HG02885 (cell line): ENCODE results near the gene HACD2.
A peak's percentile ranks its signal among the peaks of the same experiment; 100 is the strongest.

Experiments
- ATAC-seq: cut with Tn5 transposase; IDR thresholded peaks from one replicate; pipeline ENCODE4 v1.9.1; 2021; ENCODE audit warnings: mild to moderate bottlenecking; ENCODE audit not compliant: unreplicated experiment, poor library complexity

HACD2 gene, protein sequence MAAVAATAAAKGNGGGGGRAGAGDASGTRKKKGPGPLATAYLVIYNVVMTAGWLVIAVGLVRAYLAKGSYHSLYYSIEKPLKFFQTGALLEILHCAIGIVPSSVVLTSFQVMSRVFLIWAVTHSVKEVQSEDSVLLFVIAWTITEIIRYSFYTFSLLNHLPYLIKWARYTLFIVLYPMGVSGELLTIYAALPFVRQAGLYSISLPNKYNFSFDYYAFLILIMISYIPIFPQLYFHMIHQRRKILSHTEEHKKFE

DNA sequence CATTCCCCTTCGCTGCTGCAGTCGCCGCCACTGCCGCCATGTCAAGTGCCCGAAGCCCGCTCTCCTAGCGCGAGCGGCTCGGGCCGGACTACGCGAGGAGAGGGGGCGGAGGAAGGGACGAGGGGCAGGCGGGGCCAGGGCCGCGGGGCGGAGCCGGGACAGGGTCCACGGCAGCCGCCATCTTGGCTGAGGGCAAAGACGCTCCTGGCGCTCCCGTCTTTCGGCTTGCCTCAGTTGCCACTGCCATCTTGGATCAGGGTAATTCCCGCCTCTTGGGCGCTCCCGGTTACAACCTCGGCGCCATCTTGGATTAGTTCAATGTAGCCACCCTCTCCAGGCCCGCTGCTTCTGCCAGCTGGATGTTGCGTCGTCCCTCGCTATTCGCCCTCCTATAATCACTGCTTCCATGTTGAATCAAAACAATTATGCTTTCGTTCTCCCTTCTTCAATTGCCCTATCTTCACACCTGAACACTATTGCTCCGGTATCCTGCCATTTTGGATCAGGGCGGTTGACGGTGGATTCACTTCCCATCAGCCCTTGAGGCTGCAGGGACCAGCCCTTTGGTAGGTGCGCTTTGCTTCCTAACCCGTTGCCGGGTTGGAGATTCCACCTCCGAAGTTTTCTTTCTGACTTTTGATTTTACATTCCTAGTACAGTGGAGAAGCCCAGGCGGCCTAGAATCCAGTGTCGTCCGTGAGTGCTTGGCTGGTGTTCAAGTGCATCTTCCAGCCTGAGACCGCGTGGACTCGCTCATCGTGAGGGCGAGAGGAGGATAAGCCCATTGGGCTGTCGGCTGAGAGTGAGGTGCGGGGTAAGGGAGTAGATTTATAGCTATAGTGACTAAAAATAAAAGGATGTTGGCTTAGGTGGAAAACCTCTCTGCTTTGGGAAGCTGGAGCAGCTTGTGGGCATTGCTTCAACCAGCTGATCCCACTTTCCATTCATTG lies at the start of gene HACD2:
HACD2 (minus strand) TSS at position 66 of the 950 bp plus-strand sequence; CDS start at position 40, 26 bp downstream.
- ATAC-seq: peak; percentile 92

DNA sequence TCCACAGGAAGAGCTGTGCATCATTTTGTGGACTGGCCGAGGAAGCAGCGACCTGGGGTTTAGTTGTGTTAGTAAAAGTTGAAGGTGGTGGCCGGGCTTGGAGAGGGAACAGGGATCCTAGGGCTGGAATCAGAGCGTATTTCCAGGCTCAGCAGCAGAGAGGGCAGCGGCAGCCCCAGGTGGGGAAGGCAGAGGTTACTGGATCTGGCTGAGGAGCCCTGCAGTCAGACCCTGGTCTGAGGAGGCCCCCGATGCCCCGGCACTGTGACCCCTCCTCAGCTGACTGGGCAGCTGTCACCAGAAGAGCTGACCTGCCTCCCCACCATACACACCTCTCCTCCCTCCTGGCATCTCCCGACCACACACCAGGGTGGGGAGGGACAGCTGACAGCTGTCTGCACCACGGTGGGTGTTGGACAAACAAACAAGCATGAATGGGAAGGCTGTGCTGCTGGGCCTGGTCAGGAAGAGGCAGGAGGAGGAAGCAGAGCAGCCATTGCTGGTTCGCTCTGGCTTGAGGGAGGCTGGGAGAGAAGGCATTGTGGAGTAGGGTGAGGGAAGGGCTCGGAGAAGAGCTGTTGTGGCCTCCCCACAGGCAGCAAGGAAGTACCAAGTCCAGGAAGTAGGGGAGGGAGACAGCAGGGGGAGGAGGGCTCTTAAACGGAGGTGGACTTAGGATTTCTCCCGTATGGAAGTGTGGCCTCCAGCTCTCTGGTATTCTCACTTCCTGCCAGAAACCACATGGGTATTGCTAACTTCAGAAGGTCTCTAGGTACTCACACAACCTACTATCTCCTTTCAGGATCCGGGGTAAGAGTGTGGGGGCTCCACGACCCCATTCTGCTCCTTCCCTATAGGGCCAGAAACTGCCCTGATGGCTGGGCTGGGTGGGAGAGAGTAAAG lies 49.5 kb upstream of the HACD2 start:
- ATAC-seq: no peak

DNA sequence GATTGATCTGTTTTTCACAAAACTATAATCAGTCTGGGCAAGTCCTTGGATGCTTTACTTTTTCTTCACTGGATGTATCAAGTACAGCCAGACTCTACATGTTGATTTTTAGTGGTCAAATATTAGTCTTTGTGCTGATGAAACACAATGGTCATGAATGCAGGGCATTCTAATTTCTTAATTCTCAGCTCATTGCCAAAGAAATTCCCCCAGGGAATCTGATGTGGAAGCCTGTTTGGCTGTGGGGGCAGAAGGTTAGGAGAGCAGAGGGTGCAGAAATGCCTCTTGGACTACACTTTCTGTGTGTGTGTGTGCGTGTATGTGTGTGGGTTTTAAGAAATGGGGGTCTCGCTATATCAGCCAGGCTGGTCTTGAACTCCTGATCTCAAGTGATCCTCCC lies 48.7 kb upstream of the HACD2 start:
- ATAC-seq: no peak

DNA sequence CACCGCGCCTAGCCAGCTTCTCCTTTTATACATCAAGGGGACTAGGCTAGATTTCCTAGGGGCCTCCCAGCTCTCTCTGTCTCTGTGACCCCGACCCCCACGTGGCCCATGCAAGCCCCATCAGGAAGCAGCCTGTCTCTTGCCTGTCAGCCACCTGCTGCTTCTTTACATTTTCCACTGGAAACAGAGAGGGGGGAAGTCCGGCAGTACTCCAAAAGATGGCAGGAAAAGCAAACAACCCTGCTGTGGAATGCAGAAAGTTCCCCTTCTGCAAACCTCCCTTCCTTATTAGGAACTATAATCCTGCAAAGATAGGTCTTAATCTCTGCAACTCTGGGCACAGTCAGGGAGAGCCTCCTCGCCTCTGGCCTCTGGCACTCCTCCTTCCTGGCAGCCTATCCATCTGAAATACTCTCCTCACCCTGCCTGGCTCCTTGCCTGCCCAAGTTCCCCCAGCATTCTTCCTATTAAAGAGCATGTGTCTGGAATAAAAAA lies 47.4 kb upstream of the HACD2 start:
- ATAC-seq: no peak

DNA sequence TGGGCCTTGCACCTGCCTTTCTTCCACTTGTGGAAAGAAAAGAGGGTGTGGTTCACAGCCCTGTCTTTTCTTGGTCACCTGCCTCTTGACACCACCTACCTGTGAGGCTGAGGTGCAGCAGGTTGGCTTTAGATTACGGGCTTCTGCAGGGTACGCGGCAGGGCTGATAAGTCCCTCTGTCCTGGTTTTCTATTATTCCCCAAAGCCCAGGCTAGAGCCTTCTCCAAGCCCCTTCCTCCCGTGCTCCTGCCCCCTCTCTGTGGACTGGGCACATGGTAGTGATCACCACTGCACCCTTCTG lies 44.8 kb upstream of the HACD2 start:
- no peak for ATAC-seq

DNA sequence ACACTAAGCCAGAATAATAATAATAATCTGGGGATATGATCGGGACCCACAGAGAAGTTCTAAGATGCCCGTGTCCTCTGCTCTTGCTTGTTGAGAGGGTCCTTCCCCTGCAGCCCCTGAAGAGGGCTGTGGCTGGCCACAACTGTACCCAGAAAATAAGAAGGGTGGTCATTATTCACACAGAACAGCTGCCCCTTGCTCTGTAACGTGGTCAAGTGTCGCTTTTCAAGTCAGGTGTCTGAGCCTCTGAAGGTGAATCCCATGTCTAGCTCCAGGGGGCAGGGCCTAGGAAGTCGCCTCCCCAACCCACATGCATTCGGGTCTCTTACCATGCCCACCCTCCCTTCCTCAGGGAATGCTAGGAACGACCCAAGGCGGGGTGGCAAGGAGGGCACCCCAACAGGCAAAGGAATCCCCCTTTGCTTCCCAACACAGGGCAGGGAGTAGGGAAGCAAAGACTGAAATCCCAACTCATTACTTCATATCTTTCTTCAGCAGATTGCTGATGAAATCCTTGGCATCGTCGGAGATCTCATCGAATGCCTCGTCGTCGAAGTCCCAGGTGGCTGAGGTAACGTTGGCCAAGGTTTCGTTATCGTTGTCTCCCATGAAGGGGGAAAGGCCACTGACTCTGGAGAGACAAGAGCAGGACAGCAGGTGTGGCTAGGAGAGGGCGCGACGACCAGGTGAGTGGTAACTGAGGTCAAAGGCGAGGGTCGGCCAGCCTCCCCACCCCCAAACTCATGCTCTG lies 44.3 kb upstream of the HACD2 start:
- ATAC-seq: no peak

DNA sequence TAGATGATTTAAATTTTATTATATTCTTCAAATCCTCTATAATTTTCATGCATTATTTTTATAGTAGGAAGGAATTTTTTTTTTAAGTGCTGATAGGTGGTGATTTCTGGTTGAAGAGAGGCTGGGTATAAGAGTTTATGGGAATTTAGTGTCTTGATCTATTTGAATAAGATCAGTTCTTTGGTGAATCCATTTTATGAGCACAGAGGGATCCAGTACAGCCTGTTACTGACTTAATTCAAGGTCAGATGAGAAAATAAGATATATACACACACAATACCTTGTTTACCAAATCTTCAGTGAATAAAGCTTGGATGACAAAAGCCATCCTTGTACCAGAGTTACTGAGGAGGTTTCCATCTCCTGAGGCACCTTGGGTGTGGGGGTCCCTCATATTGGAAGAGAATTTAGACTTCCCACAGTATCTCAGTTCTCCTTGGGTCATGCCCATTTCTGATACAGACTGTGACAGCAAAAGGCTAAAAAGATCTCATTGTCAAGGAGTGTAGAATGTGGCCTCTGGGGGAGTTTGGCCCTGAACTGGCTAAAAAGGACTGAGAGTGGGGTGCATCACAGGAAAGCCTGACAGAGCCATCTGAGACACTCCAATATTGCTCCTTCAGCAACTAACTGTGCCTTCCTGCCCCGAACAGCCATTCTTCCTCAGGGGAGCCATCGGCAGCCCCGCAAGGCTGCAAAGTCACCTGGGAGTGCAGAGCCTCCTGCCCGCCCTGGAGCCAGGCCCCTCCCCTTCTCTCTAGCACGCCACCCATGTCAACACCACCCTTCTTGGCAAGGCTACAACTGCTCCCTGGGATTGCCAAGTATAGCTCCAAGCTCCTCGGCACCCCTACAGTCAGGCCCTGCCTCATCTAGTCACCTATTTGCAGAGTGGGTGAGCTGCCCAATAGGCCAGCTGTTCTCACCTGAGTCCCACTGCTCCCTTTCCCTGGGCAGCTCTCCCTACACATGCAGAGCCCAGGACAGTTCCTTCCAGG lies 43.1 kb upstream of the HACD2 start:
- ATAC-seq: no peak

DNA sequence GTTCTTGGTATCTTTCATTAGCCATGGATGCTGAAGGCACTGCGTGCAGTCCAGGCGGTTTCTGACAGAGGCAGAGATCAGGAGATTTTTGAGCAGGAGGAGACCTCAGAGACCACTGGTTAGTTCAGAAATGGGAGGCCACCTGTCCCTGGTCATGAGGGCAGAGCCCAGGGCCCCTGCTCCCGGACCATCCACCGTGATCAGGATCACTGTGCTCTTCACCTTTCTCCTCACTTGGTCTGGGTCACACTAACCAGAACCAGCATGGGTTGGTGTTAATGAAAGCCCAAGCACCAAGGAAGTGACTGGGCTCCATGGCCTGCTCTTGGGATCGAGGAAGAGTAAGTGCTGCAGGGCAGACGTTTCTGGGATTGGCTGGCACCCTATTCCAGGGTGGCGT lies 42.0 kb upstream of the HACD2 start:
- no peak for ATAC-seq

DNA sequence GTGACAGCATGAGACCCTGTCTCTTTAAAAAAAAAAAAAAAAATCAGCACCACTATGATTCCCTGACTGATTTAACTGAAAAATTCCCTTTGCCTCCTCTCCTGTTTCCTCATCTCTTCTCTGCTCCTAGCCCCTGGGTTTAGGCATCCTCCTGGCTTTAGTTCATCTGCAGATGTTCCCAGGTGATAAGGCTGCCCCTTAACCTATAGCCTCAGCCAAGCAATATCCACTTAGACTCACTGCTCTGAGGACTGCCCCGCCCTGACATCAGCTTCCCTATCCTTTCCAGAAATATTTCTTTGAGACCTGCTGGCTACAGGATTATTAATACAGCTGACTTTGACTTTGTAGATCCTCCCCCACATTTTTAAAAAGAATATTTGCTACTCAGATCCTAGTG lies 39.4 kb upstream of the HACD2 start:
- ATAC-seq: no peak

DNA sequence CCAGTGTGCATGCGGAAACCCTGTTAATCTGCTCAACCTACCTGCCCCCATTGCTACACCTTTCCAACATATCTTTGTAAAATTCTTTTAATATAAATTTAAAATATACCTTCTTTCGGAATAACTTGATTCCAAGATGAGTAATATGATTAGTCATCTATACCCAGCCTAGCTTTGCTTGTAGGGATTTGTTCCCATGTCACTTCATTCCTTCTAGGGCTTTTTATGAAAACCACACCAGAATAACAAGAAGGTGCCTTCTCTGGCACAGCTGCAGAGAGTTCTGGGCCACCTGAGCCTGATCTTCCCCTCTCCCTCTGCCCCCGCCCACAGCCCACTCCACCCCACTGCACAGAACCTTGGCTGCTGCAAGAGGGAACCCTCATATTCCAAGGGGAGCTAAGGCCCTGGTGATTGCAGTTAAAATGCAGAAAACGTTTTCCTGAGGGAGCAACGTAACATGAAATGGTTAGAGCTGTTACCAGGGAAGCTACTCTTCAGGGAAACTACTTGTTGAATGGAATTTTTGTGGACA lies 38.6 kb upstream of the HACD2 start:
- ATAC-seq: no peak

DNA sequence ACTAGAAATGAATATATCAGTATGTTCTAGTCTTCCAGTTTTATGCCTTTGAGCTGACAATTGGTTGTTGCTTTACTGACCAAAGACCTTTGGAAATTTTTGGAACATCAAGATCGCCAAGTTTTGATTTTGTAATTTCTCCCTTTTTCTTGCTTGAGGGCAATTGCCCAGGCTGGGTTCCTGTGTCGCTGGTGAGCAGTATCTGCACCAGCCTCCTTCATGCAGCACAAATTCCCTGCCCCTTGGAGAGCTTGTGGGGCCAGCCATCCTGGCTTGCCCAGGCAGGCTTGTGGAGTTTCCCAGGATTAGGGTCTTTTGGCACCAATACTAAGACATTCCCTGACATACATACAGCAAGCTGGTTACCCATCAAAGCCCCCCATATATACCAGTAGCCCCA lies 37.9 kb upstream of the HACD2 start:
- ATAC-seq: no peak

DNA sequence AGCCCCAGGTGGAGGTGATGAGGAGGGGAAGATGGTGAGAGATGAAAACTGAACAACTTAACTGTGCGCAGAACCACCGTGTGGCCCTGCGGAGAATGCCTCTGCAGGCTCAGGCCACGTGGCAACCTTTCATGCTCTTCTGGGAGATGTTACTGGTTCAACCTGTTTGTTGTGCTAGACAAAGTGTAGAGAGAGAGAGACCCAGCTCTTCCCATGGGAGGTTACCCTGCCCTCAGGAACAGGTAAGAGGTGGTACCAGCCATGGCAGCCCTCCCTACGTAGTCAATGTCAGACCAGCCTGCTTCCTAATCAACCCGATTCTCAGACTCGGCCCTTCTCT lies 37.0 kb upstream of the HACD2 start:
- ATAC-seq: no peak

DNA sequence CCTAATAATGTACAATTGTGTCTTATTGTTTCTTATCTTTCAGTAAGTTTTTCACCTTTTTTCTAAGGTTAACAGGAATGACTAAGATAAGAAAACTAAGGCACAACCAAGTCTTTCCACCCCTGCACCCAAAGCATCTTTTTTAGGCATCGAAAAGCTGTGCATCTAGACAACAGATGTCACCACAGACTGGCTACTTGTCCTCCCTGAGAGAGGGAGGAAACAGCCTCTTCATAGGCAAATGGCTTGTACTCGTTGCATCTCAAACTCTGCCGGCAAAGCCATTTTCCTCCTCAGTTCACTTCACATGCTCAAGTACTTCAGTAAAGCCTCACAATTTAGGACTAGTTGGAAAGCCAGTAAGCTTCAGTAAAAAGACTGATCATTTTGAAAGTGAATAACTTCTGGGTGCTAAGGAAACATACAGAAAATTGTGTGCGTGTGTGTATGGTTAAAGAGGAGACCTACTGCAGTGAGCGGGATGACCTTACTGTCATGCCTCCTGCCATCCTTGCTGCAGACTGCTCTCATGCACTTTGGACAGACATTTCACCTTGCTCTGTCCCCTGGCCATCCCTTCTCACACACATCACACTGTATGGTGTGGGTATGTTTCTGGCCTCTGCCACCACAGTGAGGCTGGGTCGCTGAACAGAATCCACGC lies 36.5 kb upstream of the HACD2 start:
- ATAC-seq: no peak

DNA sequence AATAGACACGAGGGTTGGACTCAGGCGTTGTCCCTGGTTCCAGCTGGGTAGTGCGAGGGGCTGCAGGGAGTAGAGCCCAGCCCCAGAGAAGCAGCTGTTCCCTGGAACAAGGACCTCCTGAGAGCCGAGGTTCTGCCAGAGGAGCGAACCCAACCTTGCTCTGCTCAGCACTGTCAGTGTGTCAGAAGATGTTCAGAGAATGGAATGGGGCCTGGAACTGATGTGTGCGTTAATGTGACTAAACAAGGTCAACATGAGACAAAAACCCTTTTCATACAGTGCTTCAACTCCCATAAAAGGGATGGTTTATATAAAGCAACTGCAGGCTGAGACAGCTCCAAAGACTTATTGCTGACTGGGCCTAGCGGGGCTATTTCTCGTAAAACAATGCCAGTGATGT lies 35.5 kb upstream of the HACD2 start:
- no peak for ATAC-seq

DNA sequence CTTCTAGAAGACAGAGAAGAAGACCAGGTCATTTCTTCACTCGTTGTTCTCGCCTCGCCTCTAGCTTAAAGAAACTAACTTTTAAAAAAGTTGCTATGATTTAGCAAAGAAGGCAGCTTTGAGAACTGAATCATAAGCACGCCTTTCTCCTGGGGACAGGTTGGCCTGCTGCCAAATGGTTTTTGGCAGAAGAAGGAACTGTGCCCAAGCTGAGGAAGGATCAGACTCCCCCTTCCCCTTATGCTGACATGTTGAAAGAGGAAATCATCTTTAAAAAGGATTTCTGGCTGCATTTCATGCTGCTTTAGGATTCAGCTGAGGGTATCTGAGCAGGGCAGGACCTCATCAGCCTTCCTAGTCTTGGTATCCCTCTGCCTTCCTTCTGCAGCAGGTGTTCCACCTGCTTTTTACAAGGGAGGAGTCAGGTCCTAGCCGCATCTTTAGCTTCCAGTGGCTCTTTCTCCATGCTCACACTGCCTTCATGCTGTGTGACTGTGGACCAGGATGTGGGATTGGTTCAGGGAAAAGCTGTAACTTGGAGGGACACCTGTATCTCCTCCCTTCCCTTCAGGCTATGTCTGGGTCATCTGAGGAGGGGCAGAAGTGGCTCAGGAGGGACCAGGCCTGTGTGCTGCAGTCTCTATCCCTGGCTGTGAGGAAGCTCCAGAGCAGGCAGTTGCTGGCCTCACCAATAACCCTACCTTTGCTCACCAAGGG lies 34.1 kb upstream of the HACD2 start:
- no peak for ATAC-seq

DNA sequence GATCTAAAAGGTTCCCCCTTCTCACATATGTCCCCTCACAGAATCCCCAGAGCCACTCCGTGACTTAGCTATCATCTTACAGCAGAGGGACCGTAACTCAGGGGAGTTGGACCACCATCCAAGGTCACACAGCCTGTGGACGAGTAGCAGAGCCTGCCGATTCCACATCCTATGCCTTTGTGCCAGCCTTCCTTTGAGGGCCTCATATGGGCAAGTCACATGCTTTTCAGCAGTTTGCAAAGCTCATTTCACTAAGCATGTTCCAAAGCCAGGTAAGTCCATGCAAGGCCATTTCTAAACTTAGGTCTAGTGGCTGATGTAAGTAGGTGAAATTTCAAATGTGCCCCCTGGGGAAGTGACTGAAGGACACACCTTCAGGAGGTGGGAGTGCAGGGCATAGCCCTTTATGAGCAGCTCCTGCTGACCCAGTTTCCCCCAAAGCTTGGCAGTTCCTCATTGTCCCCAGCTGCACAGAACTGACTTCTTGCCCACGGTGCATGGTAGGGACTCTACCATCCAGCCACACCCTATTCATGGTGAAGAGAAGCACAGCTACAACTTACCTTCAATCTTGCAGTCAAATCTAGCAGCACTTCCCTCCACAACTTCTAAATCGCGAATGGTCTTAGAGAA lies 33.3 kb upstream of the HACD2 start:
- ATAC-seq: no peak

DNA sequence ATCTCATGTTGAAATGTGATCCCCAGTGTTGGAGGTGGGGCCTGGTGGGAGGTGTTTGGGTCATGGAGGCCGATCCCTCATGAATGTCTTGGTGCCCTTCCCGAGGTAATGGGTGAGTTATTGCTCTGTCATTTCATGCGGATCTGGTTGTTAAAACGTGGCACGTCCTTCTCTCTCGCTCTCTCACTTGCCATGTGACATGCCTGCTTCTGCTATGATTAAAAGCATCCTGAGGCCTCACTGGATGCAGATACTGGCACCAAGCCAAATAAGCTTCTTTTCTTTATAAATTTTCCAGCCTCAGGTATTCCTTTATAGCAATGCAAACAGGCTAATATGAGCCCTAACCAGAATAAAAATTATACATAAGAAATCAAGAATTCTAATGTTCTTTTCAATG lies 31.7 kb upstream of the HACD2 start:
- ATAC-seq: no peak
